Esophagus muscularis mucosa (tissue), 4 donors: ENCODE data around the gene TIE1. TPM values are rescaled to one million over a fixed set of nuclear protein-coding genes. Genes with fewer than 3 reads are reported as not detected.

Experiments used
- DNase-seq: peaks from one replicate; pipeline ENCODE4 v3.0.0-alpha.2; 2017; ENCODE audit errors: extremely low spot score
- H3K27ac ChIP-seq, 4 donors: fragments of 200-600 bp; sonication (generic); replicated peaks in 1 of 4; 1 replicate in 3 of 4; 2 replicates in 1 of 4; pipeline ENCODE4 v1.5.1; 2016 to 2019; ENCODE audit warnings: mild to moderate bottlenecking in 1 of 4
- H3K27me3 ChIP-seq, 4 donors: fragments of 200-600 bp; sonication (generic); one replicate each; pipeline versions ENCODE4 v1.5.1 to v1.6.0; 2016 to 2019
- H3K36me3 ChIP-seq, 4 donors: fragments of 200-600 bp; sonication (generic); one replicate each; pipeline ENCODE4 v1.5.1; 2016 to 2019
- H3K4me1 ChIP-seq, 4 donors: fragments of 200-600 bp; sonication (generic); one replicate each; pipeline ENCODE4 v1.5.1; 2016 to 2019
- H3K4me3 ChIP-seq, 4 donors: fragments of 200-600 bp; sonication (generic); 1 replicate in 2 of 4; 2 replicates in 2 of 4; pipeline ENCODE4 v1.5.1; 2016 to 2019; ENCODE audit warnings: mild to moderate bottlenecking in 4 of 4, moderate library complexity in 1 of 4
- H3K9me3 ChIP-seq, 4 donors: fragments of 200-600 bp; sonication (generic); 1 replicate in 3 of 4; 2 replicates in 1 of 4; pipeline ENCODE4 v1.5.1; 2016 to 2019
- CTCF ChIP-seq, 3 experiments: fragments of 200-600 bp in 2 of 3; fragments of 450-650 bp in 1 of 3; sonication (generic) in 2 of 3; IDR thresholded peaks; one replicate each; pipeline ENCODE4 v1.5.1; 2017 to 2019; ENCODE audit warnings: antibody characterized with exemption in 3 of 3, mild to moderate bottlenecking in 2 of 3, moderate library complexity in 1 of 3
- EP300 ChIP-seq: sonication (generic); formaldehyde crosslinking; IDR thresholded peaks from one replicate; pipeline ENCODE4 v1.6.1; 2017; ENCODE audit warnings: antibody characterized with exemption
- POLR2A ChIP-seq: fragments of 450-650 bp; IDR thresholded peaks from one replicate; pipeline ENCODE4 v1.6.1; 2017; ENCODE audit warnings: antibody characterized with exemption, moderate library complexity, mild to moderate bottlenecking, low read depth
- POLR2AphosphoS5 ChIP-seq, 2 donors: sonication (generic); formaldehyde crosslinking; IDR thresholded peaks; one replicate each; pipeline ENCODE4 v1.6.1; 2017; ENCODE audit warnings: antibody characterized with exemption in 2 of 2
- WGBS: methylation state at CpG from one replicate; pipeline ENCODE4 v1.1.5; 2018; 5-methylcytosine and 5-hydroxymethylcytosine counted together
- intact Hi-C: fragments of 100-400 bp; cut with DNase I; formaldehyde crosslinking; loops from one replicate; pipeline ENCODE4 v1.15.1; 2023
- total RNA-seq, 4 donors: library from RNA; depleted of rRNA; stranded (reverse); fragments of >200 nt; gene quantifications; one replicate each; pipeline versions ENCODE4 v1.1.0 to v1.2.1, GENCODE V29; 2016

TIE1 gene
- total RNA-seq, 4 donors from 2014 or later, result 16.2 to 51.1 (median 32.6) TPM

- Histone ChIP-seq H3K27ac (no peak overlapping the region), H3K27me3 (peaks cover 0 to 58% (median 11%) of the 10 kb centered on the region in 4 donors), H3K4me3 (no peak overlapping the region), H3K4me1 (peaks cover 0 to 10% (median 4%) of the 10 kb centered on the region in 4 donors), H3K9me3 (no peaks in the 10 kb centered on the region), H3K36me3 (no peaks in the 10 kb centered on the region)
- DNase-seq, result no peak
- 97% methylated on average over 6 of the region's 7 CpGs for WGBS
- TF ChIP-seq EP300, result no peak
- TF ChIP-seq POLR2A, result no peak
- no peak for TF ChIP-seq CTCF (IDR thresholded peaks at IDR 0.05)
- TF ChIP-seq POLR2AphosphoS5 (IDR thresholded peaks at IDR 0.05), result no peak
- intact Hi-C loops, result no loop called here
Observed at GRCh38 chr1:43273708-43274107, 27.1 kb upstream of the TIE1 start.

DNA sequence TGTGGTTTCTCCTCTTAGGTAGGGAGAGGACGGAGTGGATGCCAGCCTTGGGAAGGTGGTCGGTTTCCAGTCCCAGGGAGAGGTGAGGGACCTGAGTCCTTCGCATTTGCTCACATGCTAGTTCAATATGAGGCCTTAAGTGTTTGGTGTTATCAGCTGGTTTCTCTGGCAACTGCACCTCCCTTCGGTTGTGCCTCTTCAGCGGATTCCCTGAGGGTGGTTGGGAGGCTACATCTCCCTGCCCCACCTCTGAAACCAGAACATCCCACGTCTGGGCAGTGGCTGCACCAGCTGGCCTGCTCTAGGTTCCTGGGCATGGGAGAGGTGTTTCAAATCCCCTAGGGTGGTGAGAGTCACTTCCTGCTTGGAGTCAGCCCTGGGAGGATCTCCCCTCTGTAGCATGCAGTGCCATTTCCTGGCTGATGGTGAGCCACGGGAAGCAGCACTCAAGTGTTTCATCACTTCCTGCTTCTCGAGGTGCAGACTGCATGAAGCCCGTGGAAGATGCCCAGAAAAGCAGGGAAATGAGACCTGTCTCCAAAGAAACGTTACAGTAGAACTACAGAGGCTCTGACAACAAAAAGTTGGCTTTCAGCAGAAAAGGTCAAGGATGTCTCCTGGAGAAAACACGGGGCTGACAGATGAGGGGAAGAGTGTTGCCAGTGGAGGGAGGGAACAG, 26.5 kb upstream of the TIE1 start:
- H3K9me3 ChIP-seq, result no peaks in the 10 kb centered on the region
- no peak overlapping the region for H3K27ac ChIP-seq
- peaks cover 0 to 54% (median 11%) of the 10 kb centered on the region in 4 donors for H3K27me3 ChIP-seq
- no peak overlapping the region for H3K4me3 ChIP-seq
- no peaks in the 10 kb centered on the region for H3K36me3 ChIP-seq
- 40% methylated on average over 9 of the region's 11 CpGs for WGBS
- TF ChIP-seq POLR2AphosphoS5 (IDR thresholded peaks at IDR 0.05), result no peak
- no peak for TF ChIP-seq EP300
- no peak for TF ChIP-seq CTCF (IDR thresholded peaks at IDR 0.05)
- TF ChIP-seq POLR2A, result no peak
- intact Hi-C loops, result no loop called here
- peaks cover 0 to 10% (median 4%) of the 10 kb centered on the region in 4 donors for H3K4me1 ChIP-seq
- no peak for DNase-seq

DNA sequence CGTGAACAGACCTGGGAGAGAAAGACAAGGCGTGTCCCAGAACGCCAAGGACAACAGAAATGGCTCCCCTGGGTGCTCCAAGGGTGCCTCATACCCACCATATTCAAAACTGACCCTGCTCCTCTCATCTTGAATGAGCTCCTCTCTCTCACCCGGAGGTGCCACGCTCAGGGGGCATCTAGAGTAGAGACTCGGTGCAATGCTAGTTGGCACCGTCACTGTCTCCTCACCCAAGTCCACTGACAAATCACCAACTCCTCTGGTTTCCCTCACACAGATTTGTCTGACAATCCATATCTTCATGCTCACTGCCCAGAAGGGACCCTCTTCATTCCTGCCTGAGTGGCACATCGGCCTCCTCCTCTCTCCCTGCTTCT, 26.0 kb upstream of the TIE1 start:
- Histone ChIP-seq H3K4me3 (no peak overlapping the region), H3K36me3 (no peaks in the 10 kb centered on the region), H3K27me3 (peaks cover 0 to 48% (median 11%) of the 10 kb centered on the region in 4 donors), H3K27ac (no peak overlapping the region), H3K4me1 (peaks cover 0 to 10% (median 4%) of the 10 kb centered on the region in 4 donors), H3K9me3 (no peaks in the 10 kb centered on the region)
- DNase-seq, result no peak
- TF ChIP-seq EP300, result no peak
- no peak for TF ChIP-seq CTCF (IDR thresholded peaks at IDR 0.05)
- no peak for TF ChIP-seq POLR2A
- TF ChIP-seq POLR2AphosphoS5 (IDR thresholded peaks at IDR 0.05), result no peak
- WGBS, result 85% methylated on average over 8 of the region's 8 CpGs
- intact Hi-C loops, result no loop called here

GRCh38 chr1:43275826-43276620, 24.8 kb upstream of the TIE1 start:
- H3K36me3 ChIP-seq, result no peaks in the 10 kb centered on the region
- intact Hi-C loops, result no loop called here
- WGBS, result 81% methylated on average over 12 of the region's 12 CpGs
- H3K27ac ChIP-seq, result no peak overlapping the region
- no peak overlapping the region for H3K4me3 ChIP-seq
- H3K4me1 ChIP-seq, result peaks cover 0 to under 1% (median 0%) of the 10 kb centered on the region in 4 donors
- DNase-seq, result no peak
- TF ChIP-seq CTCF (IDR thresholded peaks at IDR 0.05), result no peak
- no peak for TF ChIP-seq EP300
- TF ChIP-seq POLR2AphosphoS5 (IDR thresholded peaks at IDR 0.05), result no peak
- no peak for TF ChIP-seq POLR2A
- H3K27me3 ChIP-seq, result peaks cover 0 to 36% (median 3%) of the 10 kb centered on the region in 4 donors
- H3K9me3 ChIP-seq, result no peaks in the 10 kb centered on the region
